SK-N-MC (cell line): Measurements from ENCODE around the gene TIAL1.
A peak's percentile ranks its signal among the peaks of the same experiment; 100 is the strongest.
"Not testable (repeated sequence)": the region's sequence is repeated elsewhere in the genome, so short reads cannot be mapped to it uniquely, and the experiment has no call there.

ENCODE experiments used
- DNase-seq: peaks from one replicate; pipeline ENCODE4 v3.0.0-alpha.2; 2011; ENCODE audit warnings: low read depth, low spot score
- H3K27ac ChIP-seq: fragments of 200-600 bp; sonication (generic); 2 replicates; pipeline ENCODE4 v1.5.1; 2016; ENCODE audit warnings: mixed run types
- H3K36me3 ChIP-seq: fragments of 200-600 bp; sonication (generic); 2 replicates; pipeline ENCODE4 v1.6.1; 2017; ENCODE audit warnings: antibody characterized with exemption, low read length, mixed read lengths; ENCODE audit not compliant: insufficient read depth
- H3K4me3 ChIP-seq: fragments of 200-600 bp; sonication (generic); 2 replicates; pipeline ENCODE4 v1.5.1; 2016
- H3K9ac ChIP-seq: fragments of 200-600 bp; sonication (generic); 2 replicates; pipeline ENCODE4 v1.8.0; 2017; ENCODE audit warnings: mixed run types, mixed read lengths; ENCODE audit not compliant: insufficient read length
- H3K9me3 ChIP-seq: fragments of 200-600 bp; sonication (generic); 2 replicates; pipeline ENCODE4 v1.6.1; 2017; ENCODE audit warnings: low read depth, mild to moderate bottlenecking, antibody characterized with exemption, low read length, moderate library complexity, mixed read lengths
- EZH2 ChIP-seq: fragments of 200-600 bp; sonication (generic); IDR thresholded peaks from one replicate; pipeline ENCODE4 v1.6.1; 2017; ENCODE audit warnings: antibody characterized with exemption
- FOXP2 ChIP-seq: optimal IDR thresholded peaks from 2 replicates; pipeline ENCODE3; 2011; ENCODE audit warnings: mild to moderate bottlenecking, moderate library complexity; ENCODE audit not compliant: insufficient read depth; ENCODE audit errors: extremely low read length, control extremely low read depth
- POLR2AphosphoS5 ChIP-seq: IDR thresholded peaks from 2 replicates; pipeline ENCODE4 v1.6.1; 2012; ENCODE audit warnings: mild to moderate bottlenecking, low read depth, low read length, borderline replicate concordance

TIAL1 gene

DNA sequence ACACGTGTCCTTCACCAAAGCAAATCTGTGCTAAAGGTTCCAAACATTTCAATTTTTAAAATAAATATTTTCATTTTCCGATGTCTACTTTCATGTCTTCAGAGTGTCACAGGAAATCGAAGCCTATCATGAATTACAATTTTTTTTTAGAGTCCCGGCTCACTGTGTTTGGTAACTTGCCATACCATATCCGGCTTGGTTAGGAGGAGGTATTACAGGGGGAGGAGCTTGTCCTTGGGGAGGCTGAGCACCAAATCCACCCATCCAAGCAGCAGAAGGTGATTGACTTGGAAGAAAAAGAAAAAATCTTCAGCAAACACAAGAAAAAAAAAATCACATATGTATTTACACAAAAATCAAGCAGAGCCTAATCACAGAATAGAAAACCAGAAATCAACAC, 21.3 kb downstream of the TIAL1 start:
- peak overlapping the region; percentile 16; the same call in 1 of the 2 replicates for H3K27ac ChIP-seq
- no peak for DNase-seq
- H3K4me3 ChIP-seq = no peak overlapping the region
- no peak overlapping the region for H3K9ac ChIP-seq
- H3K9me3 ChIP-seq = no peaks in the 10 kb centered on the region
- H3K36me3 ChIP-seq = peaks cover 52% of the 10 kb centered on the region
- no peak for TF ChIP-seq POLR2AphosphoS5
- no peak for TF ChIP-seq FOXP2
- no peak for TF ChIP-seq EZH2

DNA sequence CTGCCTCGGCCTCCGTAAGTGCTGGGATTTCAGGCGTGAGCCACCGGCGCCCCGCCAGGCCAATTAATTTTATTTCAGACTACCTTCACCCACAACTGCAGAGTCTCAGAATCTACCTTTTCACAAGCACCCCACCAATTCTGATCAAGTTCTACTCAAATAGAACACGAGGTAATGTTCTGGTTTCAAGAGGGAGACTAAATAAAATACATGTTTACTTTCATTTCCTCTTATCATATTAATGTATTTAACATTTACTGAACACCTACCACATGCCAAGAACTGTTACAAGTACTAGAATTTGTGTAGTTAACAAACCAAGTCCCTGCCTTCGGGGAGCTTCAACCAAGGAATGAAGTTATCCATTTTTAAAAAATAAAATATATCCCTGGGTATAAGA, 28.8 kb downstream of the TIAL1 start:
- TF ChIP-seq FOXP2 = no peak
- no peak for TF ChIP-seq EZH2
- no peak for TF ChIP-seq POLR2AphosphoS5
- H3K4me3 ChIP-seq = no peak overlapping the region
- H3K9me3 ChIP-seq = no peaks in the 10 kb centered on the region
- no peak for DNase-seq
- H3K9ac ChIP-seq = no peak overlapping the region
- no peaks in the 10 kb centered on the region; the same call in 1 of the 2 replicates for H3K36me3 ChIP-seq
- H3K27ac ChIP-seq = no peak overlapping the region

DNA sequence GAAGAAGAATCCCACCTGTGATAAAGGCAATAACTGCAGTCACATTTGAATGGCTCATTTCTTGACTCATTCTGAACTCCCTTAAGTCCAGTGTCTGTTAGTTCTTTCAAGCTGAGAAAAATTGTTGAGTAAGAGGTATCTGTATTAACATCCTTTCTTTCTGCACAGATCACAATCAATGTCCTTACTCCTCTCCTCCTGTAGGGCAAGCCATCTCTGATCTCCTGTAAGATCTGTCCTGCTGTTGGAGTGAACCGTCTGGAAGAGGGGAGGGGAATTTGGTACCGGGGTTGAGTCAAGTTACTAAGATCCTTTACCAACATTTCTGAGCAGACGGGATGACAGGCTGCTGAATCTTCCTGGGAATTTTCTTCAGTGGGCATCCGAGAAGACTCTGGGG, 34.7 kb downstream of the TIAL1 start:
- no peak overlapping the region for H3K9ac ChIP-seq
- H3K4me3 ChIP-seq = no peak overlapping the region
- TF ChIP-seq FOXP2 = no peak
- H3K27ac ChIP-seq = no peak overlapping the region
- DNase-seq = no peak
- no peaks in the 10 kb centered on the region for H3K36me3 ChIP-seq
- no peaks in the 10 kb centered on the region for H3K9me3 ChIP-seq

DNA sequence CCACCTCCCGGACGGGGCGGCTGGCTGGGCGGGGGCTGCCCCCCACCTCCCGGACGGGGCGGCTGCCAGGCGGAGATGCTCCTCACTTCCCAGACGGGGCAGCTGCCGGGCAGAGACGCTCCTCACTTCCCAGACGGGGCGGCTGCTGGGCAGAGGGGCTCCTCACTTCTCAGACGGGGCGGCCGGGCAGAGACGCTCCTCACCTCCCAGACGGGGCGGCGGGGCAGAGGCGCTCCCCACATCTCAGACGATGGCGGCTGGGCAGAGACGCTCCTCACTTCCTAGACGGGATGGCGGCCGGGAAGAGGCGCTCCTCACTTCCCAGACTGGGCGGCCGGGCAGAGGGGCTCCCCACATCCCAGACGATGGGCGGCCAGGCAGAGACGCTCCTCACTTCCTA, 37.3 kb downstream of the TIAL1 start:
- H3K27ac ChIP-seq, H3K4me3 ChIP-seq, H3K9me3 ChIP-seq, H3K9ac ChIP-seq, H3K36me3 ChIP-seq, DNase-seq: not testable (repeated sequence)

DNA sequence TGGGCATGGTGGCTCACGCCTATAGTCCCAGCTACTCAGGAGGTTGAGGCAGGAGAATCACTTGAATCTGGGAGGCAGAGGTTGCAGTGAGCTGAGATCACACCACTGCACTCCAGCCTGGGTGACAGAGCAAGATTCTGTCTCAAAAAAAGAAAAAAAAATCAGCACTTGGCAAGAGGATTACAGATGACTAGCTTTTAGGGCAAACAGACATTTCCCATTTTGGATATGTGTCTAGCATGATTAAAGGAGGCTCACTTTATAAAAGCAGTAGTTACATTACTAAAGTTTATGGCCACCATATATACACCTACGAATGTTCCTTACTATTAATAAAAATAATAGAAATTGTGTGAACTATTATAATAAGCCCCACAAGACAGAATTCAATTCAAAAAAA, 40.7 kb downstream of the TIAL1 start:
- DNase-seq, H3K9me3 ChIP-seq, H3K9ac ChIP-seq, H3K4me3 ChIP-seq, H3K27ac ChIP-seq, H3K36me3 ChIP-seq: not testable (repeated sequence)

DNA sequence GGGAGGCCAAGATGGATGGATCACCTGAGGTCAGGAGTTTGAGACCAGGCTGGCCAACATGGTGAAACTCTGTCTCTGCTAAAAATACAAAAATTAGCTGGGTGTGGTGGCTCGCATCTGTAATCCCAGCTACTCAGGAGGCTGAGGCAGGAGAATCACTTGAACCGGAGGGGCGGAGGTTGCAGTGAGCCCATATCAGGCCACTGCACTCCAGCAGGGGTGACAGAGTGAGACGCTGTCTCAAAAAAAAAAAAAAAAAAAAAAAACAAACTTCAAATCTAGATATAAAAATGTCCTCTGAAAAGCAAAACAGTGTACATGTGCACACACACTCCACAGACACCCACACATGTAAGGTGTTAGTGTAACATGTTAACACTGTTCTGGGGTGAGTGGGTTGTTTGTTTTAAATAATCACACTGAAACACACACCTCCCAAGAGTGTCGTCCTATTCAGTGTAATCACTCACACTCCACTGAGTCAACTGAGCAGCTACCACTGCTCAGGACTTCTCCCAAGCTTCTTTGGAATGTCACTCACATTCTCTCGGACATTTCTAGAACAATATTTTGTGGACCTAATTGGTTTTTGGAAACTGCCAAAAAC, 41.5 kb downstream of the TIAL1 start:
- Histone ChIP-seq H3K4me3 (no peak overlapping the region), H3K9me3 (no peaks in the 10 kb centered on the region), H3K9ac (no peak overlapping the region), H3K36me3 (no peaks in the 10 kb centered on the region), H3K27ac (no peak overlapping the region)
- TF ChIP-seq POLR2AphosphoS5 (no peak), FOXP2 (no peak), EZH2 (no peak)
- no peak for DNase-seq

DNA sequence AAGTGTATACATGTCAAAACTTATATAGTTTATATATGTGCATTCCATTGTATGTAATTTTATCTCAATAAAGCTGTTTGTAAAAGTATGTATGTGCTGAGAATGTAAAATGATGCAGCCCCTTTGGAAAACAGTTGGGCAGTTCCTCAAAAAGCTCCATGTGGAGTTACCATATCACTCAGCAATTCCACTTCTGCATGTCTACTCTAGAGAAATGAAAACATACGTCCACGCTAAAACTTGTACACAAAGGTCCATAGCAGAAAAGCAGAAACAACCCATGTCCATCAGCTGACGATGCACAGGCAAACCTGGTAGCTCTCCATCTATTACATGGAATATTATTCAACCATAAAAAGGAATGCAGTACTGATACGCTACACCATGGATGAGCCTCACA, 45.9 kb downstream of the TIAL1 start:
- H3K9me3 ChIP-seq = no peaks in the 10 kb centered on the region
- H3K36me3 ChIP-seq = no peaks in the 10 kb centered on the region
- no peak overlapping the region for H3K9ac ChIP-seq
- no peak overlapping the region for H3K4me3 ChIP-seq
- no peak for TF ChIP-seq POLR2AphosphoS5
- TF ChIP-seq FOXP2 = no peak
- no peak for TF ChIP-seq EZH2
- no peak overlapping the region for H3K27ac ChIP-seq
- DNase-seq = no peak

DNA sequence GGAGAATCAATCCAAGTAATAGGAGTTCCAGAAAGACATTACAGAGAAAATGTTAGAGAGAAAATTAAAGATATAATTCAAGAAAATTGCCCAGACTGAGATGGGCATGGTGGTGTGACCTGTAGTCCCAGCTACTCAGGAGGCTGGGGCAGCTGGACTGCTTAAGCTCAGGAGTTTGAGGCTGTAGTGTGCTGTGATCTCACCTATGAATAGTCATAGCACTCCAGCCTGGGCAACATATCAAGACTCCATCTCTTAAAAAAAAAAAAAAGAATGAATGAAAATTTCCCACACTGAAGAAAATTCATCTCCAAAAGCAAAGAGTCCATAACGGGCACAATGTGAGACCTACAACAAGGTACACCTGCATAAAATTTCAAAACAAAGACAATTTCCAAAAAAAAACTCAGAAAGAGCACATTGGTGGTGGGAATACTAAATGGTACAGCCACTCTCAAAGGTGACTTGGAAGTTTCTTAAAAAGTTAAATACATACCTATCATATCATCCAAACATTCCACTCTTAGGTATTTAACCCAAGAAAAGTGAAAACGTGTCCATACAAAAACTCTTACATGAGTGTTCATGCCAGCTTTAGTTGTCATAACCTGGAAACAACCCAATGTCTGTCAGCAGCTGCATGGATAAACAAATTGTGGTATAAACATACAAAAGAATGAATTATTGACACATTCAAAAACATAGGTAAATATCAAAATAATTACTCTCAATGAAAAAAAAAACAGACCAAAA, 47.3 kb downstream of the TIAL1 start:
- DNase-seq = no peak
- TF ChIP-seq EZH2 (no peak), FOXP2 (no peak), POLR2AphosphoS5 (no peak)
- Histone ChIP-seq H3K27ac (no peak overlapping the region), H3K4me3 (no peak overlapping the region), H3K9me3 (no peaks in the 10 kb centered on the region), H3K9ac (no peak overlapping the region), H3K36me3 (no peaks in the 10 kb centered on the region)

DNA sequence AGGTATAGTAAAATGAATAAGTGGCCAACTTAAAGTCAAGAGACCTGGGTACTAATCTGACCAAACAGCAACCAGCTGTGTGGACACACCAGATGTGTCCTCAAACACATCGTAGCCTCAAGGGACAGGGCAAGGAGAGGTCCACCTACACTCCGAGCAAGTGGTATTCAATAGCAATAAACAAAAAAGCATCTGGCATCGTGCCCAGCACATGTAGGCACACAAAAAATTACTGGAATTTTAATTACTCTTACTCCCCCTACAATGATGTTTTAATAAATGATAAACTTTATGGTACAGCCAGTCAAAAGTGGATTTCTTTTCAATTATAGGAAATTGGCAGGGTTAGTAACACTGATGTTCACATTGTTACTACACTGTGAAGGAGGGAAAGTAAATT, 50.8 kb downstream of the TIAL1 start:
- TF ChIP-seq EZH2 = no peak
- TF ChIP-seq FOXP2 = no peak
- no peak for TF ChIP-seq POLR2AphosphoS5
- DNase-seq = no peak

More for the DNA sequence above, 50.8 kb downstream of the TIAL1 start:
- H3K9me3 ChIP-seq = no peaks in the 10 kb centered on the region
- H3K36me3 ChIP-seq = no peaks in the 10 kb centered on the region
- H3K9ac ChIP-seq = no peak overlapping the region
- H3K27ac ChIP-seq = no peak overlapping the region
- no peak overlapping the region for H3K4me3 ChIP-seq
